Keratinocyte (primary cell): ENCODE data around the gene CFAP92. TPM values are rescaled to one million over a fixed set of nuclear protein-coding genes. Genes with fewer than 3 reads are reported as not detected.

Experiments used
- DNase-seq: peaks from one replicate; pipeline ENCODE4 v3.0.0-alpha.2; 2011; ENCODE audit warnings: low read depth, missing footprints, low spot score
- FAIRE-seq: peaks from 2 replicates; lab custom pipeline; 2011; peaks lifted over from hg19 to GRCh38; lab: Jason Lieb, UNC
- H2AFZ ChIP-seq: 2 replicates; pipeline ENCODE4 v1.6.0; 2012; ENCODE audit warnings: low read length, control low read depth, inconsistent platforms; ENCODE audit not compliant: control insufficient read depth
- H3K27ac ChIP-seq: 2 replicates; pipeline ENCODE4 v1.5.1; 2011; ENCODE audit warnings: low read length; ENCODE audit not compliant: control insufficient read depth, insufficient read depth
- H3K27me3 ChIP-seq: 3 replicates; pipeline ENCODE4 v1.6.0; 2011; ENCODE audit warnings: low read length; ENCODE audit not compliant: control insufficient read depth, insufficient read depth; ENCODE audit errors: extremely low read depth
- H3K36me3 ChIP-seq, 2 experiments: 2 replicates in 1 of 2; 3 replicates in 1 of 2; pipeline ENCODE4 v1.5.1; 2011; ENCODE audit warnings: low read length in 2 of 2, mild to moderate bottlenecking in 1 of 2; ENCODE audit not compliant: control insufficient read depth in 2 of 2, insufficient read depth in 2 of 2; ENCODE audit errors: extremely low read depth in 1 of 2
- H3K4me1 ChIP-seq: 3 replicates; pipeline ENCODE4 v1.5.1; 2011; ENCODE audit warnings: low read length; ENCODE audit not compliant: control insufficient read depth, insufficient read depth; ENCODE audit errors: extremely low read depth
- H3K4me2 ChIP-seq: 3 replicates; pipeline ENCODE4 v1.6.0; 2011; ENCODE audit warnings: low read depth, low read length; ENCODE audit not compliant: control insufficient read depth, insufficient read depth; ENCODE audit errors: extremely low read depth
- H3K4me3 ChIP-seq, 3 experiments: fragments of 200-600 bp in 1 of 3; sonication (generic) in 1 of 3; 2 replicates in 2 of 3; 3 replicates in 1 of 3; pipeline ENCODE4 v1.5.1; 2011 to 2016; ENCODE audit warnings: low read length in 3 of 3, mild to moderate bottlenecking in 3 of 3, control low read depth in 2 of 3, inconsistent platforms in 1 of 3, low read depth in 1 of 3, mixed read lengths in 1 of 3, mixed run types in 1 of 3, moderate library complexity in 1 of 3; ENCODE audit not compliant: control insufficient read depth in 2 of 3, insufficient read depth in 2 of 3; ENCODE audit errors: extremely low read depth in 1 of 3
- H3K79me2 ChIP-seq: 2 replicates; pipeline ENCODE4 v1.6.0; 2012; ENCODE audit warnings: low read length; ENCODE audit not compliant: control insufficient read depth, insufficient read depth
- H3K9ac ChIP-seq: 3 replicates; pipeline ENCODE4 v1.6.0; 2011; ENCODE audit warnings: low read length; ENCODE audit not compliant: control insufficient read depth, insufficient read depth; ENCODE audit errors: extremely low read depth
- H3K9me1 ChIP-seq: 3 replicates; pipeline ENCODE4 v1.6.0; 2011; ENCODE audit warnings: low read length; ENCODE audit not compliant: control insufficient read depth, insufficient read depth; ENCODE audit errors: extremely low read depth
- H3K9me3 ChIP-seq: 2 replicates; pipeline ENCODE4 v1.5.1; 2012; ENCODE audit warnings: low read depth, low read length; ENCODE audit not compliant: control insufficient read depth
- H4K20me1 ChIP-seq: 3 replicates; pipeline ENCODE4 v1.6.0; 2011; ENCODE audit warnings: low read length; ENCODE audit not compliant: control insufficient read depth, insufficient read depth; ENCODE audit errors: extremely low read depth
- CTCF ChIP-seq, 3 experiments: IDR thresholded peaks in 1 of 3; conservative IDR thresholded peaks in 1 of 3; optimal IDR thresholded peaks in 1 of 3; 2 replicates in 2 of 3; 3 replicates in 1 of 3; pipeline versions ENCODE3 to v1.5.1; 2011; ENCODE audit warnings: low read length in 3 of 3, mild to moderate bottlenecking in 3 of 3, moderate library complexity in 2 of 3, control low read depth in 1 of 3, inconsistent platforms in 1 of 3; ENCODE audit not compliant: insufficient read depth in 2 of 3; ENCODE audit errors: extremely low read depth in 1 of 3
- EZH2 ChIP-seq: IDR thresholded peaks from one replicate; pipeline ENCODE4 v1.6.1; 2012; ENCODE audit warnings: inconsistent platforms, mild to moderate bottlenecking, low read length, moderate library complexity
- dilution Hi-C: fragments of 300-500 bp; cut with MboI; formaldehyde crosslinking; loops from one replicate; pipeline ENCODE4 v1.7.0; 2020; ENCODE audit warnings: low sequenced_read_pairs; ENCODE audit not compliant: extremely low pct_ligation_motif_present
- polyA plus RNA-seq, 5 experiments: library from polyadenylated mRNA; depleted of rRNA in 3 of 5; stranded (reverse) in 3 of 5; stranded (forward) in 1 of 5; unstranded in 1 of 5; fragments of >200 nt; gene quantifications; 1 replicate in 1 of 5; 2 replicates in 3 of 5; 3 replicates in 1 of 5; pipeline versions ENCODE4 v1.2.1 to v1.2.3, GENCODE V29; 2011 to 2012; ENCODE audit warnings: missing spikeins in 2 of 5, low read depth in 1 of 5, low replicate concordance in 1 of 5

CFAP92 gene
- polyA plus RNA-seq, 1 donor (not counting 4 experiments of a cell fraction or from before 2014, with no cell fraction given), result 0.26 TPM

- peaks cover 40% of the 10 kb centered on the region for H3K27me3 ChIP-seq
- H3K27ac ChIP-seq, result no peak overlapping the region
- FAIRE-seq, result no peak
- H3K9me3 ChIP-seq, result no peaks in the 10 kb centered on the region
- no peaks in the 10 kb centered on the region for H4K20me1 ChIP-seq
- TF ChIP-seq CTCF (optimal IDR thresholded peaks at IDR 0.05 in 1 of 3, IDR thresholded peaks at IDR 0.05 in 1 of 3, conservative IDR thresholded peaks at IDR 0.05 in 1 of 3; ENCODE audit: extremely low read depth in 1 of 3, insufficient read depth in 2 of 3, low read length in 3 of 3), result no peak
- TF ChIP-seq EZH2, result no peak
- no peaks in the 10 kb centered on the region for H3K36me3 ChIP-seq
- no peak overlapping the region for H3K4me2 ChIP-seq
- H3K79me2 ChIP-seq, result no peaks in the 10 kb centered on the region
- dilution Hi-C loops, result no loop called here
- no peak overlapping the region for H2AFZ ChIP-seq
- H3K9ac ChIP-seq, result no peak overlapping the region
- H3K4me3 ChIP-seq, result no peak overlapping the region
- DNase-seq, result no peak
- H3K4me1 ChIP-seq, result no peaks in the 10 kb centered on the region
- H3K9me1 ChIP-seq, result no peaks in the 10 kb centered on the region
Observed at GRCh38 chr3:129005526-129006303, 11.8 kb upstream of the CFAP92 start.

GRCh38 chr3:129004639-129005295 lies 10.9 kb upstream of the CFAP92 start:
- Histone ChIP-seq H3K27me3 (peaks cover 50% of the 10 kb centered on the region), H3K4me1 (no peaks in the 10 kb centered on the region), H3K9me3 (no peaks in the 10 kb centered on the region), H4K20me1 (no peaks in the 10 kb centered on the region), H3K9ac (no peak overlapping the region), H3K9me1 (no peaks in the 10 kb centered on the region), H3K36me3 (no peaks in the 10 kb centered on the region), H3K27ac (no peak overlapping the region), H3K4me2 (no peak overlapping the region), H3K4me3 (no peak overlapping the region), H3K79me2 (no peaks in the 10 kb centered on the region), H2AFZ (no peak overlapping the region)
- TF ChIP-seq CTCF (optimal IDR thresholded peaks at IDR 0.05 in 1 of 3, IDR thresholded peaks at IDR 0.05 in 1 of 3, conservative IDR thresholded peaks at IDR 0.05 in 1 of 3; ENCODE audit: extremely low read depth in 1 of 3, insufficient read depth in 2 of 3, low read length in 3 of 3) (no peak), EZH2 (no peak)
- dilution Hi-C loops, result no loop called here
- no peak for DNase-seq
- no peak for FAIRE-seq
